Activated naive CD4-positive, alpha-beta T cell (primary cell): ENCODE data around the gene SH2B2.
"Not testable (repeated sequence)": the region's sequence is repeated elsewhere in the genome, so short reads cannot be mapped to it uniquely, and the experiment has no call there.

ENCODE experiments used
- DNase-seq, 4 experiments: peaks; one replicate each; lab custom pipeline; 2025; lab: John Stamatoyannopoulos, UW

Gene SH2B2

DNA sequence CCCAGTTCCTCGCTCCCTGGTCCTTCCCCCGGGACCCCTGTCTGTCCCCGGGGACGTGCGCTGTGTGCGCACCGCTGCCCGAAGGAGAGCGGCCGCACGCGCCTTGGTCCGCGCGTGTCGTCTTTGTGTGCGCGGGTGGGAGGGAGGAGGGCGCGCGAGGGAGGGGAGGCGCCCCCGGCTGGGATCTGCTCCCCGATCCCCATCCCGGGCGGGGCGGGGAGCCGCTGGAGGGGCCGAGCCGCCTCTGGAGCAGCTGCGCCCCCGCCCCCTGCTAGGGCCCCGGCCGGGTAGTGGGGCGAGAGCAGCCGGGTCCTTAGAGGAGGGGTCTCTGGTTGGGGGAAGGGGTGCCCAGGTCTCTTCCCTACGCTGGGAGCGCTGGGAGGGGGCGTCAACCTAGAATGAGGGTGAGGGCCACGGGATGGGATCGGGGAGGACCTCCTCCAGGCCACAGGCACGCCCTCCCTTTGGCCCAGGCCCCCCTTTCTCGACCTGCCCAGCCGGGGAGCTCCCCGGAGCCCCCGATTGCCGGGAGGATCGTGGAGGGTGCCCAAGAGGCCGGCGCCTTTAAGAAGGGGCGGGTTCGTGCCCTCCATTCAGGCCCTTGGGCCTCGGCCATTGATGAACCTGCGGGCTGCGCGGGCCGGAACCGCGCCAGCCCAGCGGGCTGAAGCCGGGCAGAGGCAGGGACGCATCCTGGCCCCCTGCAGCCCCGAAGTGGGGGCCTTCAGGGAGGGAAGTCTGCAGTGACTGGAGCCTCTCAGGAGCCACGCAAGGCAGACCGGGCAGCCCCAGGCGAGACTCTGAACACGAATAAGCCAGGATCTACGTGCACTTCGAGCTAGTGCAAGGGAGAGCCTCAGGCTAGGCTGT lies 678 bp downstream of the SH2B2 start:
- DNase-seq = no peak

DNA sequence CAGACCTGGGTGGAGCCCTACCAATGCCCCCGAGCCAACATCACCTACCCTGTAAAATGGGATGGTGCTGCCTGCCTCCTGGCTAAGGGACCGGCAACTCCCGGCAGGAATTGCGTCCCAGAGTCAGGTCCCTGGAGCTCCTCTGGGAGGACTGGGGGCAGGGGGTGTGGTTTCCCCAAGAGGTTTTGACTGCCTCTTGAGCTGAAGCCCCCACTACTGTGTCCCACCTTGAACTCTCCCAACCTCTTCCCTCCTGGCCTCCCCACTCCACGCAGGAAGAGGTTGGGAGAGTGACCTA lies 1.3 kb downstream of the SH2B2 start:
- no peak for DNase-seq

DNA sequence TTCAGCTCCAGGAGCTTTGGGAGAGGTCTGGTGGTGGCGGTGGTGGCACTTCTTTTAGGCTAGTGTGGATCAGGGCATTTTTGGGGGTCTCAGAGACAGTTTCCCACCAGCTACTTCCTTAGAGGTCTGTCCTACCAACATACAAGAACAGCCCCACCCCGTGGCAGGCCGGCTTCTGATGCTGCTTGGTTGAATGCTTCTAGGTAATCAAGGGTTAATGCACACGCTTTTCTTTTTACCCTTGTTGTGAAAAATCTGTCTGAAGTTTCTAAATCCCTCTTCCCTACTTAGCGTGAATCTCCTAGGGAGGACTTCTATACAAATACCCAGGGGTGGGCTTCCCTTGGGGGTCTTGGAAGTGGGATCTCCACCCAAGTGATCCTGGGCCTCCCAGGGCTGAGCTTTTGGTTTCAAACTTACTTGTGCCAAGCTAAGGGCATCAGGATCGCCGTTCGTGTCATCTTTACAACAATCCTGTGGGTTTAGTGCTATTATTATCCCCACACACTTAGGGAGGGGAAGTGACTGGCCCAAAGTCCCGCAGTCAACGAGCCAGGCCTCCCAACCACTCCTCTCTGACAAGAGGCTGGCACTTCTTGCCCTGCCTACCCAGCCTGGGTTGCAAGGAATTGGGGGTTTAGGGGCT lies 1.7 kb downstream of the SH2B2 start:
- no peak for DNase-seq

DNA sequence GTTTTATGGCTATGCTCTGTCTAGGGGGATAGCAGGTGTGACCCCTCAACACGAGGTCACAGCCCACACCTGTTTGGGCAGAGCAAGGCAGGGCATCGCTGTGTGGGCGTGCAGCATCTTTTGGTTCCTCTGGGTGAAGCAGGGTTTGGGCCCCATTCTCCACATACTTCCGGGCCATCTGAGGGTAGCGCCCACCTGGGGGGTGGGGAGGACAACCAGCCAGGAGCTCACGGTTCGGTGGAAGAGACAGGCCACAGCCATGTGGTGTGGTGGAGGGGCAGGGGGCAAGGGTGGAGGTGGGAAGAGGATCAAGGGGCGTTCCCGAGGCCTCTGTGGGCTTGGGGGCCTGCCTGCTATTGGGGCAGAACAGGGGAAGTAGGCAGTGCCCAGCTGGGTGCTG lies 2.4 kb downstream of the SH2B2 start:
- no peak for DNase-seq

DNA sequence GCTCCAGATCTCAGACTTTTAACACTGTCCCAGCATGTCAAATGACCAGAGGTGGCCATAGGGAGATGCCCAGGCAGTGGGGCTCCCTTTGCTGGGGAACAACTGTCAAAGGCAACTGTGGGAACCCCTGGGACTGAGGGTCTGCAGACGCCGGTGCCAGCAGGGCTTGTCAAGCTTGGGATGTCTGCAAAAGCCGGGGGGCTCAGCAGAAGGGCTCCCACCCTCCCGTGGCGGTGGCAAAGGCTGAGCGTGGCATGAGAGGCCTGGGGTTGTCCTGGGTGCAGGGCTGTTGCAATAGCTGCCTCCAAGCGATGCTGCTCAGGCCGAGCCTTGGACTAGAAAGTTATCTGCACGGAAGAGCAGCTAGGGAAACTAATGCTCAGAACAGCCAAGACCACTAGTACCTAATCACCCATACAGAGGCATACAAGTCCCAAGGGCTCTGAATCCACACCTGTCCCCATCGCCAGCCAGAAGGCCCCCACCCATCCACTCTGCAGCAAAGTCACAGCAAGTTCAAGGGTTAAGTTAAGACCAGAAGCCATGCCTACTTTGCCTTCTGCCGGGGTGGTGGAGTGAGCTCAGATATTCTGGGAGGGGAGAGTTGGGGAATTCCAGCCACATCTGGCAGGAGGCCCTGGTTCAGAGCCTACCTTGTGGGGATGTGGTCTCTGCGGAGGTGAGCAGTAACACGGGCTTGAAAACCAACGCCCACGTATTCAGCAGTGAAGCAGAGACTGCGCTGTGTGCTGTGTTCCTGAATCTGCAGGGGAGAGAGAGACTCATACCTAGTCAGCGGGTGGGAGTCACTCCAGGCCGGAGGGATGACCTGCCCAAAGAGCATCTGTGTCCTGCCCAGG lies 4.6 kb downstream of the SH2B2 start:
- no peak for DNase-seq

DNA sequence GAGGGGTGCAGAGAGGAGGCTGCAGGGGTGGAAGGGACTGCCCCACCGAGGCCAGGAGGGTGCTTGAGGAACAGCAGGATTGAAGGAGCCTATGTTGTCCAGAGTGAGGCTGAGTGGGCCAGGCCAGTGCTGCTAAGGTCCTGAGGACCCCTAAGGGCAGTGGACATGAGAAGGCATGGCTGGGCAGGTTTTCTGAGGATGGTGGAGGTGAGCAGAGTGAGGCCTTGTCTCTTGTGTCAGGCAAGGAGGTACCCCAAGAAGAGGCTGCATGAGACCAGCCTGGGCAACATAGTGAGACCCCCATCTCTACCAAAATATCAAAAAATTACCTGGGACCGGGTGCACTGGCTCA lies 5.2 kb downstream of the SH2B2 start:
- DNase-seq = no peak

DNA sequence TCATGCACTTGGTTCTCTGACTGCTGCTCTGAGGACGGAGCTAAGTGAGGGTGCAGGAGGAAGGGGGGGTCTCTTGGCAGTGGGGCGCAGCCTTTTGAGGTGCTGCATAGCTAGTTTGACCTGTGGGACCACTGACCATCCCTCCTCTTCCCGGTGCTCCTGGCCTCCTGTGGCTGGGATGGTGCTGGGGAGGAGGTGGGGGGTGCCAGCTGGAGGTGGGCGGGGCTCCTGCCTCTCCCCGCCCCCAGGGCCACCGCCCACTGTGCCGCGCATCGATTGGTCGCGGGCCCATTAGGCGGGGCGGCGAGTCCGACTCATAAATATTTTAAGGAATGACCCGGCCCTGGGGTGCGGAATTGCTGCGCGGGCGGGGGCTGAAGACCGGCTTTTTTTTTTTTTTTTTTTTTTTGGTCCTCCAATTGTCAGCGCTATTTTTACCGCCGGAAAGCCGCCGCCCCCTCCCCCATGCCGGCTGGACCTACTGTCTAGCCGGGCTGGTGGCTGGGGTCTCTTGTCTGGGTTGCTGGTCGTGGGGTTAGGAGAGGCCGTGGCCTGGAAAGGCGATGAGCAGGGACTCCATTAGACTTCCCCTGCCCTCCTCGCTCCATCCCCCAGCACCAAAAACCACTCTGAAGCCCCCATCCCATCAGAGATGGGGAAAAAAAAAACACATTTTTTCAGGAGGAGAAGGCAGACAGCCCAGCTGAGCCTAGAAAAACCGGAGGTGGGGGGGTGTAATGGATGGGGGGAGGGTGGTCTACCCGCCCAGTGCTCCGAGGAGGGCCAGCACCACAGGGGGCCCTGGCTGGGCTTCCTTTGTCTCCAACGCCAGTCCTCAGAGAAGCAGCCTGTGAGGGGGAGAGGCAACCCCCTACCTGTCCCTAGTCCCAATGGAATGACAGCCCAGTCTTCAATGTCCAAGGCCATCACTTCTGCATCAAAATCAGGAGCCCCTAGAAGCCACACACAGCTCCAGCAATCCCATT lies 6.4 kb downstream of the SH2B2 start:
- no peak for DNase-seq

DNA sequence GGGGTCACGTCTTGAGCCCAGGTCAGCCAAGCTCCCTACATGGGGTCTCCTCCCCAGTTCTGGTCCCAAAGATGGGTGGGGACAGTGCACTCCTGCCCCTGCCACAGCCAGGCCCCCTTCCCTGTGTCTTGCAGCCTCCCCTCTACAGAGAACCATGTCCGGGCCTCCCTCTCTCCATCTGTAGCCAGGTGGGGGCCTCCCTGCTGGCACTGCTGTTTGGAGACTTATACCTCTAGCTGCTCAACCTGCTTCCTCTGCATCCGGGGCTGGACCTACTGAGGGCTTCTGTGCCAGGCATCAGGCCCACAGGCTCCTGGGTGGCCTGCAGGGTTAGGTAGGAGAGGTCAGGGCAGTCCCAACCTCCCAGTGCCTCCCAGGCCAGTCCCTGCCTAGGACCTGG lies 7.9 kb downstream of the SH2B2 start:
- no peak for DNase-seq

DNA sequence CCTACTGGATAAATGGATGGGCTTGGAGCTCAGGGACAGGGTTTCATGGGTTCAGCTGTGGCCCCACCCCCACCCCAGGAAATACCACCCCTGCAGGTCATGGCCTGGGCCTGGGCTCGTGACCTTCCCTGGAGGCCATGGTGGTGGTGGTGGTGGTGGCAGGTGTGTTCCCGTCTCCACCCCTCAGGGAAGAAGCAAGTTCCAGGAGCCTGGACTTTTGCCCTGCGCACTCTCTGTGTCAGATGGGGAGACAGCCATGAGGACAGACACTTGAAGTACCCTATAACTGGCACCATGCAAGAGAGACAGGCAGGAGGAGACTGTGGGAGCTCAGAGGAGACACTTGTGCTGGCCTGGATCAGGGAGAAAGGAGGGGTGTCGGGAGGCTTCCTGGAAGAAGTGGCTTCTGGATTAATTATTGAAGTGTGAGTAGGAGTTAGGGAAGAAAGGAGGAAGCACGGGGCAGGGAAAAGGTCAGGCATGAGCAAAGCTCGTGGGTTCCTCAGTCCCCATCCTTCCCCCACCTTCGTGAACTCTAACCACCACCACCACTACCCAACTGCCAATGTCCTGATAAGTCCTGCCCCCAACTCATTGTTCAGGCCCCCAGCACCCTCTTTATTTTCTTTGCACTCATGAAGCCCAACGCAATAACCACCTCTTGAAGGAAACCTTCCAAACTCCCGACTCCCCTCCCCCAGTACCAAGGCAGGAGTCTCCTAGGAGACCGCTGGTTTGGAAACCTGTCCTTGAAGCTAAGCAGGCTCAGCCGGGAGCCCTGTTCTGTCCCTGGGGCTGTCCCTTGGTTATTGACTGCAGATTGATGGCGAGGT lies 8.9 kb downstream of the SH2B2 start:
- DNase-seq = no peak

DNA sequence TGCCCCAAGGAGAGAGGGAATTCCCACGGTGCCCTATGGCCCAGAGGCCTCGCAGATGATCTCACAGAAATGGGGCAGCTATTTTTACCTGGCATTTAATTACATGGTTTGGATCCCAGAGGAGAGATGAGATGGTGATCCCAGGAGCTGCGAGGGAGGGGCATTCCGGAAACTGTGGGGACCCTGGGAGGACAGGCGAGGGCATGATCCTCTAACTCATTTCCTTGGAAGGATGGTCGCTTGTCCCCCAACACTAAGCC lies 9.4 kb downstream of the SH2B2 start:
- DNase-seq = no peak

DNA sequence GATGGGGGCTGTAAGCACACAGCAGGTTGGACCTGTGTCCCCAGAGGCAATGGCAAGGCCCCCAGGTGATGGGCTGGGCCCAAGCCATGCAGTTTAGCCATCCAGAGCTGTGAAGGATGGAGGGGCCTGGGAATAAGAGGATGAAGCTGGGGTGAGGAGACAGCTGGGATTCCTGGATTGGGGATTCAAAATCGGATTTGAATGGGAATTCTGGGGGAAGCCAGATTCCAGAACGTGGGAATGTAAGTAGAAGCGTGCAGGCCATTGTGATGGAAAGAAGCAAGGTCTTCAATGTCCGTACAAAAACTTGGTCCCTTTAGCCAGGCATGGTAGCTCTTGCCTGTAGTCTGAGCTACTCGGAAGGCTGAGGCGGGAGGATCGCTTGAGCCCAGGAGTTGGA lies 9.8 kb downstream of the SH2B2 start:
- DNase-seq = no peak

DNA sequence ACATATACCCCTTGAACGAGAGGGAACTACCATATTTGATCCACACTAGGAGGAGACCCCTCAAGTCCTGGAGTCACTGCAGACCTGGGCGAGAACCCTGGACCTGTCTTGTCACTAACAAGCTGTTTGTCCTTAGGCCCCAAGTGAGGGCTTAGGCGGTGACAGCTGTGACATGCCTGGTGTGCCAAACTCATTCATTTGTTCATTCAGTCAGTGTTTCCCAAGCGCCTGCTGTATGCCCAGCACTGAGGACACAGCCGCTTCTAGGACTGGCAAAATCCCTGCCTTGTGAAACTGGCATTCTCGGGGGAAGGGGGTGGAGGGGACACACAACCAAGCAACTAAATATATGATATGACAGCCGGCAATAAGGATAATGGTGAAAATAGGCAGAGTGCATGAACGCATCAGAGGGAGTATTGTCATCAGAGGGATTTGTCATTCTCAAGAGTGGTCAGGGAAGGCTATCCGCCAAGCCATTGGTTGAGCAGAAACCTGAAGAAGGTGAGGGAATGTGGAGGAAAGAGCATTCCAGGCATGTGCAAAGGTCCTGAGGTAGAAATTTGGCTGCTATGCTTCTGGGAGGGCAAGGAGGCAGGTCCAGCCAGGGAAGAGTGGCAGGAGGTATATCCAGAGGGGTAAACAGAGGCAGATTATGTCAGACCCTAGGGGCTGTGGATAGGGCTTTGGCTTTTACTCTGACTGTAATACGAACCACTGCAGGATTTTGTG lies 11.0 kb downstream of the SH2B2 start:
- DNase-seq = no peak

DNA sequence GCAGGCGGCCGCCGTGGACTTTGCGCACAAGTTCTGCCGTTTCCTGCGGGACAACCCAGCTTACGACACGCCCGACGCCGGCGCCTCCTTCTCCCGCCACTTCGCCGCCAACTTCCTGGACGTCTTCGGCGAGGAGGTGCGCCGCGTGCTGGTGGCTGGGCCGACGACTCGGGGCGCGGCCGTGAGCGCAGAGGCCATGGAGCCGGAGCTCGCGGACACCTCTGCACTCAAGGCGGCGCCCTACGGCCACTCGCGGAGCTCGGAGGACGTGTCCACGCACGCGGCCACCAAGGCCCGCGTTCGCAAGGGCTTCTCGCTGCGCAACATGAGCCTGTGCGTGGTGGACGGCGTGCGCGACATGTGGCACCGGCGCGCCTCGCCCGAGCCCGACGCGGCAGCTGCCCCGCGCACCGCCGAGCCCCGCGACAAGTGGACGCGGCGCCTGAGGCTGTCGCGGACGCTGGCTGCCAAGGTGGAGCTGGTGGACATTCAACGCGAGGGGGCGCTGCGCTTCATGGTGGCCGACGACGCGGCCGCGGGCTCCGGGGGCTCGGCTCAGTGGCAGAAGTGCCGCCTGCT lies 14.1 kb downstream of the SH2B2 start:
- no peak for DNase-seq

DNA sequence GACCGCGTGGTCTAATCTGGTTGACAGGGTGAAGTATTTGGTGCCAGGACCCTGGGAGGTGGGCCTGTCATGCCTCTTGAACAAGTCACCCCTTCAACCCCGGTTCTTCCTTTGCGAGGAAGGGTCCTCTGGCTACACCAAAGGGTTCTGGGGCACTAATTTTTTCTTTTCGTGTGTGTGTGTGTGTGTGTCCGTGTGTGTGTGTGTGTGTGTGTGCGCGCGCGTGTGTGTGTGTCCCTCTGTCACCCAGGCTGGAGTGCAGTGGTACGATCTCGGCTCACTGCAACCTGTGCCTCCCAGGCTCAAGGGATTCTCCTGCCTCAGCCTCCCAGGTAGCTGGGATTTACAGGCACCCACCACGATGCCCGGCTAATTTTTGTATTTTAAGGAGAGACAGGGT lies 14.7 kb downstream of the SH2B2 start:
- DNase-seq = not testable (repeated sequence)

DNA sequence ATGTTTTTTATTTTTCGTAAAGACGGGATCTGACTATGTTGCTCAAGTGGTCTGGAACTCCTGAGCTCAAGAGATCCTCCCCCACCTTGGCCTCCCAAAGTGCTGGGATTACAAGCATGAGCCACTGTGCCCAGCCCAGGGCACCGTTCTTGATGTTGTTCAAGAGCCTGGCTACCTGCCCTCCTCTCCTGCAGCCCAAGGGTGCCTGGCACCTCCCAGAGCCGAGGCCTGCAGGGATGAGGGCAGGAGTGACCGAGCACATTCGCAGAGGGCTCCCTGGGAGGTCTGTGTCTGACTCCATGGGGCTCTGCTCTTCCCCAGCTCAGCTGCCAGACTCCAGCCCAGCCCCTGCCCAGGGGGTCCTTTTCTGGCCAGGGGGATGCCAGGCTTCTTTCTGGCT lies 15.4 kb downstream of the SH2B2 start:
- no peak for DNase-seq

DNA sequence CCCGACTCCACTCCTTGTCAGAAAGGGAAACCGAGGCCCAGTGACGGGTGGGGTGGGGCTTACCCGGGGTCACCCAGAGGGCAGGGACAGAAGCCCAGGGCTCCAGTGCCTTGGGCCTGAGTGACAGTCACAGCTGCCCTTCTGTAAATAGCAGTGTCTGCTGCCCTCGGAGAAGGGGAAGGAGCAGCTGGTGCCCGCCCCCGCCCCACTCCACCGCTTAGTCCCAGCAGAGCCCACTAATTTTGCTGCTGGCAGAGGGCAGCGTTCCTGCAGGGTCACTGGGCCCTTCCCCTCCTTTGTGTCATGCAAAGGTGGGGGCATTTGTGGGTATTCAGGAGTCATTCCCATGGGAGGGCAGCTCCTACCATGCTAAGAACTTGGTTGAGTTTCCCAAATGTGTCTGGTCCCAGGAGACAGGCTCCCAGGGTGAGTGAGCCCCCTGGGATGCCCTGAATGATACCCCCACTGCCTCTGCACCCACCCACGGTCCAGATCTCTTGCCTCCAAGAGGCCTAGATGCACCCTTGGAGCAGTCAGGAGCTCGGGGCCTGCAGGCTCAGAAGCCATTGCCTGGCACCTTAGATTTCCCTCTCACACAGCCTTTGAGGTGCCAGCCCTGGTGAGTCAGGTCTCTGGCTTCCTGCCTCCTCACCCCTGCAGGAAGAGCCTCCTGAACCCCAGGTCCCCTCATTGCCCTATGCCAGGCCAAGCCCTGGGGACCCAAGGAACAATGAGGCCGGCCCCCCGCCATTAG lies 17.2 kb downstream of the SH2B2 start:
- DNase-seq = no peak

DNA sequence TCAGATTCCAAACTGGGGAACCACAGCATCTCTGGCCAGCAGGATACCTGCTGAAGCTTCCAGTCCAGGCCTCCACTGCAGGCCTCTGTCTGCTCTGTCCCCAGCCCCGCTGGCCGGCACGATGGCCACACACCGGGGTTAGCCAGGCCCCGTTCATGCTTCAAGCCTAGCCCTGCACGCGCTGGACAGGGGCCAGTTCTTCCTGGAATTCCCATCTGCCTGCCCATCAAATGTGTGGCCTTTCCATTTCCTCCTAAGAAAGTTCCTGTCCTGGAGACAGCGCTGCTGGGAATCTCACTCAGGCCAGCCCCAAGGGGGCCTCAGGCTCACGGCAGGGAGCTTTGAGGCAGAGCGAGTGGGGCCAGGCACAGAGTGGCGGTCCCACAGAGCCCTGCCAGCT lies 18.0 kb downstream of the SH2B2 start:
- no peak for DNase-seq

DNA sequence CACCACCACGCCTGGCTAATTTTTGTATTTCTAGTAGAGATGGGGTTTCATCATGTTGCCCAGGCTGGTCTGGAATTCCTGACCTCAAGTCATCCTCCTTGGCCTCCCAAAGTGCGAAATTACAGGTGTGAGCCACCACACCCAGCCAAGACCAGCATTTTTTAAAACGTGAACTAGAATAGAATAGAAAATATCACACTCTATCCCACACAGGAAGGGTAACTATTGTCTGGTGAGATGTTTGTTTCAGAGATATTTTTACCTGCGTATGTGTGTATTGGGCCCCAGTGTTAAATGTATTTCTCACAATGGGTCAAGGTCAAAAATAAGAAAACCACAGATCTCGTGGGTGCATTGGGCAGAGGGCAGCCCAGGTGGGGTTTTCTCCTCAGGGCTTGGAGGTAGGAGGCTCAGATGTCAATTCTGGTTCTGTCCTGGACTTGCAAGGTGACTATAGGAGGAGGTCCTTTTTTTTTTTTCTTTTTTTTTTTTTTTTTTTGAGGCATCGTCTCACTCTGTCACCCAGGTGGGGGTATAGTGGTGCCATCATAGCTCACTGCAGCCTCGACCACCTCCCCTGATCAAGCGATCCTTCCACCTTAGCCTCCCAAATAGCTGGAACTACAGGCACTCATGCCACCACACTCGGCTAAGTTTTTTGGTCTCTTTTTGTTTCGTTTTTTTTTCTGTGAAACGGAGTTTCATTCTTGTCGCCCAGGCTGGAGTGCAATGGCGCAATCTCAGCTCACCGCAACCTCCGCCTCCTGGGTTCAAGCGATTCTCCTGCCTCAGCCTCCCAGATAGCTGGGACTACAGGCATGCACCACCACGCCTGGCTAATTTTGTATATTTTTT lies 19.0 kb downstream of the SH2B2 start:
- no peak for DNase-seq
